Fibroblast of skin of right biceps (primary cell): ENCODE results near the gene DAB1.

Experiments used
- DNase-seq: peaks from one replicate; pipeline ENCODE4 v3.0.0-alpha.2; 2013

The DAB1 gene

GRCh38 chr1:57214951-57215575 is 208.8 kb downstream of the DAB1 start:
- DNase-seq: no peak

- DNase-seq: no peak
These were observed 213.0 kb downstream of the DAB1 start for GRCh38 chr1:57210881-57211280.

- DNase-seq: no peak
These were observed 214.4 kb downstream of the DAB1 start for GRCh38 chr1:57209495-57209894.

GRCh38 chr1:57208741-57209302 is 215.0 kb downstream of the DAB1 start:
- DNase-seq: no peak

GRCh38 chr1:57206038-57206437 is 217.8 kb downstream of the DAB1 start:
- DNase-seq: peak; percentile 25

- peak; percentile 33 for DNase-seq
These were observed 218.7 kb downstream of the DAB1 start for GRCh38 chr1:57204942-57205787.

GRCh38 chr1:57204091-57204490 is 219.8 kb downstream of the DAB1 start:
- no peak for DNase-seq

- DNase-seq: no peak
These were observed 221.6 kb downstream of the DAB1 start for GRCh38 chr1:57202241-57202640.

GRCh38 chr1:57198912-57199311 is 224.9 kb downstream of the DAB1 start:
- DNase-seq: no peak

GRCh38 chr1:57195436-57195941 is 228.4 kb downstream of the DAB1 start:
- DNase-seq: no peak

GRCh38 chr1:57192222-57192621 is 231.6 kb downstream of the DAB1 start:
- peak; percentile 30 for DNase-seq

- no peak for DNase-seq
These were observed 233.0 kb downstream of the DAB1 start for GRCh38 chr1:57190898-57191297.

GRCh38 chr1:57188168-57188567 is 235.7 kb downstream of the DAB1 start:
- DNase-seq: peak; percentile 51

GRCh38 chr1:57186455-57186854 is 237.4 kb downstream of the DAB1 start:
- no peak for DNase-seq

GRCh38 chr1:57179001-57179400 is 244.9 kb downstream of the DAB1 start:
- no peak for DNase-seq

GRCh38 chr1:57175506-57175905 is 248.4 kb downstream of the DAB1 start:
- DNase-seq: no peak

- no peak for DNase-seq
These were observed 251.8 kb downstream of the DAB1 start for GRCh38 chr1:57172040-57172439.

GRCh38 chr1:57167997-57168396 is 255.9 kb downstream of the DAB1 start:
- DNase-seq: no peak

GRCh38 chr1:57165546-57165945 is 258.3 kb downstream of the DAB1 start:
- peak; percentile 52 for DNase-seq

- peak; percentile 22 for DNase-seq
These were observed 259.3 kb downstream of the DAB1 start for GRCh38 chr1:57164584-57164983.

GRCh38 chr1:57163789-57164188 is 260.1 kb downstream of the DAB1 start:
- no peak for DNase-seq

- no peak for DNase-seq
These were observed 260.5 kb downstream of the DAB1 start for GRCh38 chr1:57163325-57163724.

- DNase-seq: no peak
These were observed 261.1 kb downstream of the DAB1 start for GRCh38 chr1:57162607-57163261.
